ENCODE measurements around the gene C2CD4C. TPM values are rescaled to one million over a fixed set of nuclear protein-coding genes. Genes with fewer than 3 reads are reported as not detected.

The C2CD4C gene
- total RNA-seq, 1 experiment from 2014 or later, result 14.6 TPM

DNA sequence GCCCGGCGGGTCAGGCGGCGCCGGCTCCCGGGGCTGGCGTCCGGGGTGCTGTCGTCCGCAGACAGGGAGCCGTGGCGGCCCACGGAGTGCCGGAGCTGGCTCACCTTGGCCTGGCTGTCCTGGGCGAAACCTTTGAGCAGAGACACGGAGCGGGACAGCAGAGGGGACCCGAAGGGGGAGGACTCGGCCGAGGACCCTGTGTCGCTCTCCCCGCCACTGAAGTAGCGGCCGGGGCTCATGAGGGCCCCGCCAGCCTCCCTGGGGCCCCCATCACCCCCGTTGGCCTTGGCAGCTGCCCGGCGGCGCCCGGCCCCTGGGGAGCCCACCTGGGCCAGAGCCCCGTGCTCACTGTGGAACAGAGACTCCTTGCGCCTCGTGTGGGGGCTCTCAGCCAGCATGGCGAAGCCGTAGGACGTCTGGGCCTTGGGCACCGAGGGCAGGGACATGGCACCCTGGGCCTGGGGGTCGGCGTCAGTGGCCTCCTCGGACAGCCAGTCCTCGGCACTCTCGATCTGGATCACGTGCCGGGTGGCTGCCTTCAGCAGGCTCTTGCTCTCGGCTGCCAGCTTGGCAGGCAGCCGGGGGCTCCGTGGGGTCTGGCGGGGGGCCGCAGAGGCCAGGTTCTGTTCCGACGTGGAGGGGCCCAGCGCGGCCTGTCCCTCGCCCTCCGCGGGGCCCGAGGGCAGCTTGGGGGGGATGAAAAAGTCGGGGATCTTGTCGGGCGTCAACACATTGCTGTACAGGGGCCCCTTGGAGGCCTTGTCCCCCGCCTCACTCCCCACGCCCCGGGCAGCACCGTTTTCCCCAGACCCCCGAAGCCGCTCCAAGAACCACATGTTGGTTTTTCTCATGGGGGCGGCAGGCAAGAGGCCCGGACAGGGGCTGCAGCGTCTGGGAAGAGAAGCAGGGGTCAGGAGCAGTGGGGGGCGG is 1.2 kb downstream of the C2CD4C start:
- no peak overlapping the region for H3K18ac ChIP-seq (ENCODE audit: insufficient read length, low read depth, low read length)
- no peaks in the 10 kb centered on the region; the same call in 1 of the 2 replicates for H3K27me3 ChIP-seq (ENCODE audit: insufficient read depth, low read length)
- no peak overlapping the region for H3K23ac ChIP-seq (ENCODE audit: insufficient read length, low read depth, low read length)
- H3K4ac ChIP-seq (ENCODE audit: low read depth, low read length), result no peak overlapping the region
- H2AK5ac ChIP-seq (ENCODE audit: insufficient read length, low read length), result no peak overlapping the region
- H2AFZ ChIP-seq (ENCODE audit: low read length), result no peak overlapping the region
- H3K9ac ChIP-seq (ENCODE audit: extremely low read depth, insufficient read length, low read length), result no peak overlapping the region
- no peak overlapping the region for H3T11ph ChIP-seq (ENCODE audit: low read length)
- no peak overlapping the region for H4K91ac ChIP-seq (ENCODE audit: insufficient read length, low read depth, low read length)
- no peak overlapping the region for H4K8ac ChIP-seq (replicated peaks; ENCODE audit: insufficient read length, low read depth, low read length)
- no peak overlapping the region for H2BK5ac ChIP-seq (ENCODE audit: insufficient read length, low read length)
- H3K27ac ChIP-seq (ENCODE audit: insufficient read length, low read depth, low read length), result no peak overlapping the region
- H3K56ac ChIP-seq (ENCODE audit: insufficient read length, low read depth, low read length), result no peak overlapping the region
- H3K4me1 Mint-ChIP-seq, result peaks cover 9 to 28% of the 10 kb centered on the region in 2 experiments
- no peaks in the 10 kb centered on the region for H3K79me2 ChIP-seq (ENCODE audit: insufficient read depth, low read length)
- H3K4me1 ChIP-seq (ENCODE audit: insufficient read depth, low read length), result no peaks in the 10 kb centered on the region; the same call in 1 of the 2 replicates
- no peak overlapping the region for H3K4me2 ChIP-seq (ENCODE audit: insufficient read depth, insufficient read length, low read length)
- H3K23me2 ChIP-seq (ENCODE audit: insufficient read length, low read depth, low read length, poor library complexity, severe bottlenecking), result peaks cover 5% of the 10 kb centered on the region
- H3K9me3 ChIP-seq (ENCODE audit: control insufficient read depth, low read depth, low read length), result no peaks in the 10 kb centered on the region
- H3K36me3 Mint-ChIP-seq (ENCODE audit: insufficient read depth in 1 of 3, low read depth in 3 of 3), result 0 out of 7 replicates have a peak, but pooled peaks cover 0 to 2% (median 0%) of the 10 kb centered on the region in 3 experiments
- no peaks in the 10 kb centered on the region; a peak in 1 of 5 replicates for H3K9me3 Mint-ChIP-seq
- H2BK12ac ChIP-seq (ENCODE audit: insufficient read length, low read depth, low read length), result no peak overlapping the region
- H3K14ac ChIP-seq (ENCODE audit: insufficient read depth, low read length), result no peak overlapping the region
- no CpG with 5 or more reads among the region's 70 CpGs for WGBS (ENCODE audit: extremely low coverage, insufficient read length, low lambda C conversion rate)
- H2BK15ac ChIP-seq (ENCODE audit: low read depth, low read length), result no peak overlapping the region
- no peak overlapping the region for H2BK120ac ChIP-seq (ENCODE audit: low read depth, low read length, poor library complexity, severe bottlenecking)
- H4K5ac ChIP-seq (ENCODE audit: insufficient read length, low read depth, low read length), result no peak overlapping the region
- no peak overlapping the region for H2BK20ac ChIP-seq (ENCODE audit: low read depth, low read length, poor library complexity, severe bottlenecking)
- TF ChIP-seq, protein P1, sequence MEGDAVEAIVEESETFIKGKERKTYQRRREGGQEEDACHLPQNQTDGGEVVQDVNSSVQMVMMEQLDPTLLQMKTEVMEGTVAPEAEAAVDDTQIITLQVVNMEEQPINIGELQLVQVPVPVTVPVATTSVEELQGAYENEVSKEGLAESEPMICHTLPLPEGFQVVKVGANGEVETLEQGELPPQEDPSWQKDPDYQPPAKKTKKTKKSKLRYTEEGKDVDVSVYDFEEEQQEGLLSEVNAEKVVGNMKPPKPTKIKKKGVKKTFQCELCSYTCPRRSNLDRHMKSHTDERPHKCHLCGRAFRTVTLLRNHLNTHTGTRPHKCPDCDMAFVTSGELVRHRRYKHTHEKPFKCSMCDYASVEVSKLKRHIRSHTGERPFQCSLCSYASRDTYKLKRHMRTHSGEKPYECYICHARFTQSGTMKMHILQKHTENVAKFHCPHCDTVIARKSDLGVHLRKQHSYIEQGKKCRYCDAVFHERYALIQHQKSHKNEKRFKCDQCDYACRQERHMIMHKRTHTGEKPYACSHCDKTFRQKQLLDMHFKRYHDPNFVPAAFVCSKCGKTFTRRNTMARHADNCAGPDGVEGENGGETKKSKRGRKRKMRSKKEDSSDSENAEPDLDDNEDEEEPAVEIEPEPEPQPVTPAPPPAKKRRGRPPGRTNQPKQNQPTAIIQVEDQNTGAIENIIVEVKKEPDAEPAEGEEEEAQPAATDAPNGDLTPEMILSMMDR (conservative IDR thresholded peaks at IDR 0.05), result no peak
- peaks cover 20% of the 10 kb centered on the region for H3K27me3 Mint-ChIP-seq (ENCODE audit: low read depth)
- H4K20me1 ChIP-seq (ENCODE audit: control insufficient read depth, insufficient read depth, insufficient read length), result peaks cover 2% of the 10 kb centered on the region
- peak; percentile 36 for DNase-seq
- peak overlapping the region; percentile 62 to 67; a peak in 3 of 5 replicates for H3K4me3 Mint-ChIP-seq
- no peaks in the 10 kb centered on the region for H3K79me1 ChIP-seq (ENCODE audit: insufficient read depth, low read depth, low read length, poor library complexity, severe bottlenecking)
- no peak overlapping the region for H3K27ac Mint-ChIP-seq
